Measurements from ENCODE around the gene IKZF1. TPM values are rescaled to one million over a fixed set of nuclear protein-coding genes. Genes with fewer than 3 reads are reported as not detected.

The IKZF1 gene
- polyA plus RNA-seq, 1 experiment, result not detected

- ChIA-PET POLR2A (no interaction called here), CTCF (no interaction called here)
- DNase-seq (ENCODE audit: low read depth), result no peak
- Histone ChIP-seq H3K36me3 (ENCODE audit: control insufficient read depth, insufficient read depth, low read length) (no peaks in the 10 kb centered on the region), H3K4me3 (ENCODE audit: low read depth, low read length) (no peak overlapping the region), H3K27me3 (ENCODE audit: control insufficient read depth, insufficient read depth, low read length) (no peaks in the 10 kb centered on the region)
- TF ChIP-seq, protein P1, sequence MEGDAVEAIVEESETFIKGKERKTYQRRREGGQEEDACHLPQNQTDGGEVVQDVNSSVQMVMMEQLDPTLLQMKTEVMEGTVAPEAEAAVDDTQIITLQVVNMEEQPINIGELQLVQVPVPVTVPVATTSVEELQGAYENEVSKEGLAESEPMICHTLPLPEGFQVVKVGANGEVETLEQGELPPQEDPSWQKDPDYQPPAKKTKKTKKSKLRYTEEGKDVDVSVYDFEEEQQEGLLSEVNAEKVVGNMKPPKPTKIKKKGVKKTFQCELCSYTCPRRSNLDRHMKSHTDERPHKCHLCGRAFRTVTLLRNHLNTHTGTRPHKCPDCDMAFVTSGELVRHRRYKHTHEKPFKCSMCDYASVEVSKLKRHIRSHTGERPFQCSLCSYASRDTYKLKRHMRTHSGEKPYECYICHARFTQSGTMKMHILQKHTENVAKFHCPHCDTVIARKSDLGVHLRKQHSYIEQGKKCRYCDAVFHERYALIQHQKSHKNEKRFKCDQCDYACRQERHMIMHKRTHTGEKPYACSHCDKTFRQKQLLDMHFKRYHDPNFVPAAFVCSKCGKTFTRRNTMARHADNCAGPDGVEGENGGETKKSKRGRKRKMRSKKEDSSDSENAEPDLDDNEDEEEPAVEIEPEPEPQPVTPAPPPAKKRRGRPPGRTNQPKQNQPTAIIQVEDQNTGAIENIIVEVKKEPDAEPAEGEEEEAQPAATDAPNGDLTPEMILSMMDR (IDR thresholded peaks at IDR 0.05; ENCODE audit: insufficient read depth, low read depth, low read length), result no peak
Measured at GRCh38 chr7:50359995-50360925, 55.7 kb downstream of the IKZF1 start.

GRCh38 chr7:50362142-50362541 lies 57.6 kb downstream of the IKZF1 start:
- H3K4me3 ChIP-seq (ENCODE audit: low read depth, low read length), result no peak overlapping the region
- no peaks in the 10 kb centered on the region for H3K27me3 ChIP-seq (ENCODE audit: control insufficient read depth, insufficient read depth, low read length)
- ChIA-PET POLR2A (no interaction called here), CTCF (interaction anchor here (0.6 kb wide), 1 partner anchor 55 kb away, joined by 3 read pairs; no protein-coding TSS in a partner anchor)
- no peaks in the 10 kb centered on the region for H3K36me3 ChIP-seq (ENCODE audit: control insufficient read depth, insufficient read depth, low read length)
- DNase-seq (ENCODE audit: low read depth), result no peak
- TF ChIP-seq, protein P1 (IDR thresholded peaks at IDR 0.05; ENCODE audit: insufficient read depth, low read depth, low read length), result no peak

DNA sequence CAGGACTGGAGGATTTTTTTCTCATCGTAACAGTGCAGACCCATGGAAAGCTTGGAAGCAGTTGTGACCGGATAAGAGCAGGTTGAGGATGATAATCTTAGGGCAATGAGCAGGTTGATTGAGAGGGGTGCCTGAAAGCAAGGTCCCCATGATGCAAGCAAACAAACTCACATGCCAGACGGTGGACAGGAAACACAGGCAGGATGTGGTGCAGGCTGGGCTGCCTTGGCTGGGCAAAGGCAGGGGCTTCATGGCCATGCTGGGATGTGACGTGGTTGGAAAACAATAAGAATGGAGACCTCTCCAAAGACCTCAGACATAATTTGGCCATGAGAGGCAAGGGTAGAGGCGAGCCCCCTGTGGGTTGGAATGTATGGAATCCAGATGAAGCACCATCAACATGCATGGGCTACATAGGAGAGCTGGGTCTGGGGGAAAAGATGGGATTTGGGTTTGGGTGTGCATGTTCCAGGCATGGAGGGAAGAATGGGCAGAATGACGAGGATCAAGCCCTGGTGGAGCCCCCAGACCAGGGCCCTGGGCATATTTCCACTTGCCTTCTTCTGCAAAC lies 58.3 kb downstream of the IKZF1 start:
- DNase-seq (ENCODE audit: low read depth), result no peak
- TF ChIP-seq, protein P1 (IDR thresholded peaks at IDR 0.05; ENCODE audit: insufficient read depth, low read depth, low read length), result no peak
- Histone ChIP-seq H3K4me3 (ENCODE audit: low read depth, low read length) (no peak overlapping the region), H3K36me3 (ENCODE audit: control insufficient read depth, insufficient read depth, low read length) (no peaks in the 10 kb centered on the region), H3K27me3 (ENCODE audit: control insufficient read depth, insufficient read depth, low read length) (no peaks in the 10 kb centered on the region)
- CTCF ChIA-PET, result interaction anchor here (1.4 kb wide), 1 partner anchor 55 kb away, joined by 4 read pairs; no protein-coding TSS in a partner anchor
- POLR2A ChIA-PET, result no interaction called here

DNA sequence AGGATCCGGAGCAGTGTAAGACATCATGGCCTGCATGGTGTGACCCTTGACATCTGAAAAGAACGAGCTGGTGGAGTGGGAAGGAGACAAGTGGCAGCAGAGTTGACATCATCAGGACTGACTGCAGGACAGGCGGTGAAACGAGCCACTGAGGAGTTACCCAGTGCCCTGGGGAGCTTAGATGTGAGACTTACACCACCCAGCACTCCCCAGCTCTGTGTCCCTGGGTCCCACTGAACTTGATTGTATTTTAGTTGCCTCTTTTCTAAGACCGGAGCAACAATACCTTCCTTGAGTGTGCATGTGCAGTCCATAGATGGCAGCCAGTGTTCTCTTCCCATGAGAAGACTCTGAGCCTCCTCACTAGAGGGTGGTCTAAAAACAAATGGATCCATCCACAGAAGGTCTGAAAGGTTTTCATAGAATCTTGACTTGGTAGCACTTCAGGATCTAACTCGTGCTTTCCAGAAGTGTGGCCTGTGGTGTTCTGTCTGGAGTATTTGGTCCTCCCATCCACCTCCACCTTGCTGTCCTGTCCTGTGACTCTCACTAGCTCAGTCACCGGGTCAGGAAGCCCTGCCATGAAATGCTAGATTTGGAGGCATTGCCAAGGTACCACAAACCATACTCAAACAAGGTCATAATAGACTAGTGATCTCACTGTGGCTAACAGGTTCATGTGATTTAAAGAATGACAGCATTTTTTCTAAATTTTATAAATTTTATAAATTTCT lies 59.0 kb downstream of the IKZF1 start:
- ChIA-PET POLR2A (no interaction called here), CTCF (interaction anchor here (1.4 kb wide), 1 partner anchor 54 kb away, joined by 4 read pairs; no protein-coding TSS in a partner anchor)
- H3K4me3 ChIP-seq (ENCODE audit: low read depth, low read length), result no peak overlapping the region
- DNase-seq (ENCODE audit: low read depth), result no peak
- H3K27me3 ChIP-seq (ENCODE audit: control insufficient read depth, insufficient read depth, low read length), result no peaks in the 10 kb centered on the region
- H3K36me3 ChIP-seq (ENCODE audit: control insufficient read depth, insufficient read depth, low read length), result no peaks in the 10 kb centered on the region
- TF ChIP-seq, protein P1 (IDR thresholded peaks at IDR 0.05; ENCODE audit: insufficient read depth, low read depth, low read length), result no peak

GRCh38 chr7:50364645-50365044 lies 60.1 kb downstream of the IKZF1 start:
- POLR2A ChIA-PET, result no interaction called here
- CTCF ChIA-PET, result interaction anchor here (1.5 kb wide), 1 partner anchor 17 kb away, joined by 3 read pairs; no protein-coding TSS in a partner anchor
- H3K36me3 ChIP-seq (ENCODE audit: control insufficient read depth, insufficient read depth, low read length), result no peaks in the 10 kb centered on the region
- no peak for DNase-seq (ENCODE audit: low read depth)
- TF ChIP-seq, protein P1 (IDR thresholded peaks at IDR 0.05; ENCODE audit: insufficient read depth, low read depth, low read length), result no peak
- H3K4me3 ChIP-seq (ENCODE audit: low read depth, low read length), result no peak overlapping the region
- no peaks in the 10 kb centered on the region for H3K27me3 ChIP-seq (ENCODE audit: control insufficient read depth, insufficient read depth, low read length)
